NCI-H526 treated with DMSO at 0.1 percent for 48 hours (cell line): Measurements from ENCODE around the gene PPM1H.

Experiments
- DNase-seq: peaks from one replicate; lab custom pipeline; 2025; lab: John Stamatoyannopoulos, UW

Gene PPM1H

DNA sequence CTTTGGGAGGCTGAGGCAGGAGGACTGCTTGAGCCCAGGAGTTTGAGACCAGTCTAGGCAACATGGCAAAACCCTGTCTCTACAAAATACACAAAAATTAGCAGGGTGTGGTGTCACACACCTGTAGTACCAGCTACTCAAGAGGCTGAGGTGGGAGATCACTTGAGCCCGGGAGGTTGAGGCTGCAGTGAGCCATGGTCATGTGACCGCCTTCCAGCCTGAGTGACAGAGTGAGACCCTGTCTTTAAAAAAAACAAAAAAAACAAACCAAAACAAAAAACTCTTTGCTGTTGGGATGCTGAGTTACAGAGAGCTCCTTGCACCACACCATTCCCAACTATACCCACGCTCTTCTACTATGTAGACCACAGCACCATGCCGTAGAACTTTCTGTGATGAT is 221.2 kb downstream of the PPM1H start:
- no peak for DNase-seq

DNA sequence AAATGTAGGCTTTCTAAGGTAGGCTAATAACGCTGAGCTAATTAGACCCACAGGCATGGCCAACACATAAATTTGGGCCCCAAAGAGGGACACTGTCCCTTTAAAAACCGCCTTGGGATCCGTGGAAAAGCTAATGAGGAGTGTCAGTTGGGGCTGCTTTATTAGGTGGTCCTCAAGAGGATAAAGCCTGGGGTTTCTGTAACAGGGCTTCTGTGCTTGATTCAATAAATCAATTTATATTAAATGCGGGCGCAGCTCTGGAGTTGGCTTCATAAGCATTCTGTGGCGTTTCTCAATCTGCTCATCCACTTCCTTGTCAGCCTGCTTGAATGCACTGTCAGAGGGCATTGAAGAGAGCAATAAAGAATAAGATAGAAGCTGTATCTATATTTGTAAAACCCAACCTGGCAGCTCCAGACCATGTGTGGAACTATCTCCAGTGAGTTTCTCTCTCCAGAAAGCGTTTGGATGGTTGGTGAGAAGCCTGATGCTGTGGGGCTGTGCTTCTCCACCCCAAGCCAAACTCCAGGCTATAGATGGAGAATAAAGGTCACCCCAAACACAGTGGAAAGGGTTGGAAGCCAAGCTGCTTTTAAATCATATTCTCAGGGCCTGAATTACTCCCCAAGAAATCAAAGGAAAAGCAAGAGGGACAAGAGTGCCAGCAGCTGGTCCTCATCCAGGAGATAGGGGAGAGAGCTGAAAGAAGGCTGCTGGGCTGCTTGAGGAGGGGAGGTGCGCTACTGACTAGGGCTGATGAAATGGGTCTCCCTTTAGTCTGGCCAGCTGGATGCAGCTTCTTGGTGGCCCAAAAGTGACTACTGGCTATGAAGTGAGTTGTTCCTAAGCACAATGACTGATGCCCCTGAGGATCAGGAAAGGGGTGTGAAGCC is 222.0 kb downstream of the PPM1H start:
- no peak for DNase-seq

DNA sequence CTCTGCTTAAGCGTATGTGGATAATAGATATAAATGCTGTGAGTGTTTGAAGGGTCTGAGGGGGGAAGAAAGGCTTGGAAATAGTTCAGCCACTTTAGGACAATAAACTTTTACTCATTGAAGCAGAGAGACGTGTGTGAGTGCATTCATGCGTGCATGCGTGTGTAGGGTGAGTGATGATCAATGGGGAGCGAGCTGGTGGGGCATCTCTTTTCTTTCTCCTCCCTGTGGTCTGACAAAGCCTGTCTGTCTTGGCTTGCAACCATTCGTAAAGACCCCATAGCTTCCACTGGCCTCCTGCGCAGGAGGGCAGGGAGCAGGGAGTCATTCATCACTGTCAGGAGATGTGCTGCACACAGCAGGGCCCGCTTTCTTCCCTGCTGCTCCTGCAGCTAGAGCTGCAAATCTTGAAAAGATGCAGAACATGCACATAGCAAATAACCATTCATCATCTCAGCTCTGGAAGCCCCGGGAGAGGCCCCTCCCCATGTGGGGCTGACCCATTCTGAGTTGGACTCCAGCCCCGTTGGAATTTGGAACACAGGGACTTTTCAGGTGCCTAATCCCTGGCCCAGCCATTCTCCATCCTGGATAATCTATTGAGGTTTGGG is 223.2 kb downstream of the PPM1H start:
- no peak for DNase-seq

DNA sequence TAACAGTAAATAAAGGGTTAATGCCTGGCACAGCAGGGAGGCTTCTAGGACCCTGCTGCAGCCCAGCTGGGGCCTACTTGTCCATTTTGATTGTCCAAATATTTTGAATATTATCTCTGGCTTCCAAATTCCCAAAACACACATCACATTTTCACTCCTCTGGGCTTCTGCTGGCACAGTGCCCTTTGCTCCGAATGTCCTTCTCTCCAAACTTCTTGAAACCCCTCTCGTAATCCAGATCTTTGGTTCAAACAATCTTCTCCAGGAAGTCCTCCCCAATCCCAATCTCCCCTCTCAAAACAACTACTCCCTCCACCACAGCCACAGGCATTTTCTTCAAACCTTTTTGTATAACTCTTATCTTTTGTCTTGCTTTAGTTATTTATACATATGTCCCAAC is 225.6 kb downstream of the PPM1H start:
- no peak for DNase-seq

- no peak for DNase-seq
Measured at GRCh38 chr12:62707939-62708338, 227.0 kb downstream of the PPM1H start.

DNA sequence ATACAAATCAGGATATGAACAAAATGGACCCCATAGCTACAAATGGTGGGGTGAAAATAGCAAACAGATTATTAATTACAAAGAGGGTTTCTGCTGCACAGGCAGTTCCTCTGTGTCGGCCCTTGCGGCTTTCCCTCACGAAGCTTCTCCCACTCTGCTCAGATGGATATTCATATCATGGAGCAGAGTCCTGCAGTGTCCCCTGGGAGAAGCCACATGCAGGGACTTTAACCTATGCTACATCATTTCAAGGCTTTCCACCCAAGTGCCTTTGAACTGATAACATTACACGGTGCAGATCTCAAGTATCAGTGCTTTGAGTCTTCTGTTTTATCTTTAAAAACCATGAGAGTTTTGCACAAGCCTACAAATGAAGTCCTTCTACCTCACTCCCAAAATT is 229.1 kb downstream of the PPM1H start:
- no peak for DNase-seq

- no peak for DNase-seq
Measured at GRCh38 chr12:62703011-62703380, 232.0 kb downstream of the PPM1H start.

DNA sequence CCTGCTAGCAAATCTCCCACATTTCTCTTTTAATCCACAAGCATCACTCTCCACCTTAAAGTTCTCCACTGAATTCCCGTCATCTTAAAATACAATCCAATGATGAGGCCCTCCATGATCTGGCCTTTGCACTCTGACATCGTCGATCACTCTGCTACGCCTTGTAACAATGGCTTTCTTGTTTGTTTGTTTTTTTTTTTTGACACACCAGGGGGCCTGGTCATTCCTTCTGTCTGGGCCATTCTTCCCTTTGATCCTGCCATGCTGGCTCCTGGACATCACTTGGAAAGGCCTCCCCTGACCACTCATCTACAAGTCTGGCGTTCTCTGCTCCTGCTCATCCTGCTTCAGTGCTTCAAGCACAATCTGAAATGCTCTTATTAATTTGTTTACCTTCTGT is 233.5 kb downstream of the PPM1H start:
- no peak for DNase-seq

DNA sequence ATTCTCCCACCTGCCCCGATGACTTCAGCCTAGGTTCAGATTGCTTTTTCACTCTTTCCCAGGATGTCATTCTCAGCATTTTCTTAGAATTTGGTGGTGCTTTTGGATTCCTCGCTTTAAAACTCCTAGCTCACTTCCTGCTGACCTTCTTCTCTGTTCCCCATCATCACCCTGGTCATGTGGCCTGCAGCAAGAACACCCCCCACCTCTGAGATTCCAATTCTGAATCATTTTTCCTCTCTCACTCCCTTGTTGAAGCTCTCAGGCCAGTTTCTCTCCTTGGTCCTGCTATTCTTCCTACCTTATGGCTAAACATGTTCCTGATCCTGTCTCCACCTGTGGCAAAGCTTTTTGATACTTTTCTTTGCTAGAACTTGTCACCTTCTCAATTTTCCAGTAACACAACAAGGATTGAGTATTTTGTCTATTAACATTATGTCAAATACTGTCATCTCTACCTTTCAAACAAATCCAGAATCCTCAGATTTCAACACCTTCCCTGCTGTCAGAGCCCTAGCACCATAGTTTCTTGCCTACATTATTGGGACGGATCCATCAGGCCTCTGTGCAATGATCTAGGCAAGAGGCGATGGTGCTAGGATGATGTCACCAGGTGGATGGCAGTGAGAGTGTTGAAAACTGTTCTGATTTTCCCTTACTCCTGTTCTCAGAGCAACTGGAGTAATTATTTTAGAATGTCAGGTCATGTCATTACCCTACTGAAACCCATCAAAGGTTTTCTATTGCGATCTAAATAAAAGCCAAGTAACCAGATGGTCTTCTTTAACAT is 234.7 kb downstream of the PPM1H start:
- DNase-seq: no peak

GRCh38 chr12:62698701-62699101 is 236.2 kb downstream of the PPM1H start:
- DNase-seq: no peak

DNA sequence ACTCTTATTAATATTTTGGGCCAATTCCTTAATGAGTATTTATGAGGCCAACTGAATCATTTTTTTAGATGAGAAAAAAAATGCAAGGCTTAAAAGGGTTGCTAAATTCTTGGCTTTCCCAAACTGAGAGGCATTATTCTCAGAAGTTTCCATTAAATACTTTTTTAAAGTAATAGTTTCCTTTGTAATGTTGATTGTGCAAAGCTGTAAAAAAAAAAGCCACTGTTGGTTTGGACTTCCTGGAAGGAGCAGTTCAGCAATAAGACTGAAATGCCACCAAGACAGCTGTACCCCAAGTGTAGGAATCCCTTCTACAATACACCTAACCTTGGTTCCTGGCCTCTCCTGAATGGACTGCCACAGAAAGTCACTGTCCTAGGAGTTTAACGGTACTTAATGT is 237.1 kb downstream of the PPM1H start:
- DNase-seq: no peak

DNA sequence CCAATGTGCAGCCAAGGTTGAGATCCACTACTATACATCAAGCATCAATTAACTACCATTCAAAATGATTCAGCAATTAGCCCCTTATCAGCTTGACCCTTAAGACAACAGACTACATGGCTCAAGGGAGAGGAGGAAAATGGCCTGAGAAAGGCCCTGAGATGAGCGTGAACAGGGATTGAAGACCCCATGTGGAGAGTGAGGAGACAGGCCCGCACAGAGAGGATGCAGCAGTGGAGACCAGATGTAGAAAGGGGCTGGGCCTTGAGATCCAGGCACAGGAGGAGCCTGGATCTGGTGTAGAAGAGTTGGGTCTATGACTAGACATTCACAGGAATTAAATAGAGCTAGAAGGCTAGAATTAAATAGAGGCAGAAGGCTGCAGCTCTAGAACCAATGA is 239.3 kb downstream of the PPM1H start:
- DNase-seq: no peak

- DNase-seq: no peak
Measured at GRCh38 chr12:62694632-62695031, 240.3 kb downstream of the PPM1H start.

- DNase-seq: no peak
Measured at GRCh38 chr12:62694116-62694515, 240.8 kb downstream of the PPM1H start.

GRCh38 chr12:62693376-62694050 is 241.4 kb downstream of the PPM1H start:
- DNase-seq: no peak

GRCh38 chr12:62692884-62693283 is 242.1 kb downstream of the PPM1H start:
- no peak for DNase-seq

GRCh38 chr12:62691309-62691708 is 243.6 kb downstream of the PPM1H start:
- DNase-seq: no peak

- DNase-seq: no peak
Measured at GRCh38 chr12:62689042-62689839, 245.7 kb downstream of the PPM1H start.

DNA sequence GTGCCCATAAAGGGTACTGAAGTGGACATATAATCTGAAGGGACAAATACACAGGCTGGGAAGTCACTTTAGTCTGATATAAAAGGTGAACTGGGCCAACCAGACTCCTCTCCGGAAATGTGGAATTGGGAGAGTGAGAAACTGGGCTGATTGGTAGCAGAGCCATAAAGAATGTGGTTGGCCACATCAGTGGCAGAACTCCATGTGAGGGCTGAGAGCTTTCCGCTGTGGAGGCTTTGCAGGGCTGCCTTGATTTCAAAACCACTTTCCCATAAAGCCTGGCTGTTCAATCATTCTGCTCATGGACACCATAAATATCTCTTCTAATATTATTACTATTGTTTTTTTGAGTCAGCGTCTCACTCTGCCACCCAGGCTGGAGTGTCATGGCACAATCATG is 248.0 kb downstream of the PPM1H start:
- no peak for DNase-seq

- no peak for DNase-seq
Measured at GRCh38 chr12:62684570-62685295, 250.2 kb downstream of the PPM1H start.
